DMS114 treated with DMSO at 0.1 percent for 48 hours (cell line): ENCODE measurements around the gene TRIM73.
"Not testable (repeated sequence)": the region's sequence is repeated elsewhere in the genome, so short reads cannot be mapped to it uniquely, and the experiment has no call there.

Source experiments
- DNase-seq: peaks from one replicate; lab custom pipeline; 2025; ENCODE audit not compliant: unreplicated experiment; lab: John Stamatoyannopoulos, UW

The TRIM73 gene

GRCh38 chr7:75395329-75395728, at the start of gene TRIM73:
Gene TRIM73, plus strand, starts transcription at chr7:75395629. Its CDS starts 3,305 bp downstream, at chr7:75398934.
- DNase-seq, result not testable (repeated sequence)

- not testable (repeated sequence) for DNase-seq
Measured at GRCh38 chr7:75358671-75359541, 36.5 kb upstream of the TRIM73 start.

DNA sequence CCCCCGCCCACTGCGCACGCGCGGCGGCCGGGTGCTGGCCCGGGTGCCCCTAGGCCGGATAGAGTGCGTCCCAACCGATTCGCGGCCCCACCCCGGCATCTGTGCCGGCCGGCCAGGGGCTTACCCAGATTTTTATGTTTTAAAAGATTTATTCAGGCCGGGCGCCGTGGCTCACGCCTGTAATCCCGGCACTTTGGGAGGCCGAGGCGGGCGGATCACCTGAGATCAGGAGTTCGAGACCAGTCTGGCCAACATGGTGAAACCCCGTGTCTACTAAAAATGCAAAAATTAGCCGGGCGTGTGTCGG, 35.9 kb upstream of the TRIM73 start:
- not testable (repeated sequence) for DNase-seq

- DNase-seq, result not testable (repeated sequence)
Measured at GRCh38 chr7:75364079-75364478, 31.4 kb upstream of the TRIM73 start.

- not testable (repeated sequence) for DNase-seq
Measured at GRCh38 chr7:75366643-75367042, 28.8 kb upstream of the TRIM73 start.

DNA sequence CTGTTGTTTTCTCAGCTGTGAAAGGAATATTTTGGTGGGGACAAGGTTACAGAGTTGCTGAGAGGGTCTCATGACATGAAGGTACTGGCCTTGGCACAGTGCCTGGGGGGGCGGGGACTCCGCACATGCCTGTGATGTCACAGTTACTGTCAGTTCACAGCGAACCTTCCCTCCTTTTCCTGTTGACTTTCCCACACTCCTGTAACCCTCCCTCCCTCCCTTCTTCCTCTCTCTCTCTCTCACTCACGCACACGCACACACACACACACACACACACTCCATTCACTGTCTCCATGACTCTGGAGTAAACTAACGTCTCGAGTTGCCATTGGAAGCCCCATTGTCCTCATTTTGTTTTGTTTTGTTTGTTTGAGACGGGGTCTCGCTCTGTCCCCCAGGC, 28.1 kb upstream of the TRIM73 start:
- DNase-seq, result not testable (repeated sequence)

DNA sequence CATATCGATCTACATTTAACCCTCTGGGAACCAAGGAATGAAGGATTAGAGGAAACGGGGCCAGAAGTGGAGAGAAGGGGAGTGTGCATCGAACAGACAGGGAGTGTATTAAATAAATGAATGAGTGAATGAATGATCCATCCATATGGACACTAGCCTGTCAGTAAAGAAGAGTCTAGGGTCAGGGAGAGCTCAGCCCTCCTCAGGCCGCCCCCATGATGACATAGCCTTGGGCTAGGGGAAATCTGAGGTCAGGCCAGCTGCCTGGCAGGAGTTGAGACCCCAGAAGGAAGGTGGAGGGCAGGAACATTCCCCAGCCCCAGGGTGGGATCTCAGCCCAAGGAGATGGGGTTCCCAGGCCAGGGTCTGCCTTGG, 21.3 kb upstream of the TRIM73 start:
- DNase-seq, result not testable (repeated sequence)

GRCh38 chr7:75374519-75375317, 20.7 kb upstream of the TRIM73 start:
- DNase-seq, result not testable (repeated sequence)

GRCh38 chr7:75393194-75393593, 2.2 kb upstream of the TRIM73 start:
- not testable (repeated sequence) for DNase-seq

- not testable (repeated sequence) for DNase-seq
Measured at GRCh38 chr7:75397865-75398264, 2.4 kb downstream of the TRIM73 start.

DNA sequence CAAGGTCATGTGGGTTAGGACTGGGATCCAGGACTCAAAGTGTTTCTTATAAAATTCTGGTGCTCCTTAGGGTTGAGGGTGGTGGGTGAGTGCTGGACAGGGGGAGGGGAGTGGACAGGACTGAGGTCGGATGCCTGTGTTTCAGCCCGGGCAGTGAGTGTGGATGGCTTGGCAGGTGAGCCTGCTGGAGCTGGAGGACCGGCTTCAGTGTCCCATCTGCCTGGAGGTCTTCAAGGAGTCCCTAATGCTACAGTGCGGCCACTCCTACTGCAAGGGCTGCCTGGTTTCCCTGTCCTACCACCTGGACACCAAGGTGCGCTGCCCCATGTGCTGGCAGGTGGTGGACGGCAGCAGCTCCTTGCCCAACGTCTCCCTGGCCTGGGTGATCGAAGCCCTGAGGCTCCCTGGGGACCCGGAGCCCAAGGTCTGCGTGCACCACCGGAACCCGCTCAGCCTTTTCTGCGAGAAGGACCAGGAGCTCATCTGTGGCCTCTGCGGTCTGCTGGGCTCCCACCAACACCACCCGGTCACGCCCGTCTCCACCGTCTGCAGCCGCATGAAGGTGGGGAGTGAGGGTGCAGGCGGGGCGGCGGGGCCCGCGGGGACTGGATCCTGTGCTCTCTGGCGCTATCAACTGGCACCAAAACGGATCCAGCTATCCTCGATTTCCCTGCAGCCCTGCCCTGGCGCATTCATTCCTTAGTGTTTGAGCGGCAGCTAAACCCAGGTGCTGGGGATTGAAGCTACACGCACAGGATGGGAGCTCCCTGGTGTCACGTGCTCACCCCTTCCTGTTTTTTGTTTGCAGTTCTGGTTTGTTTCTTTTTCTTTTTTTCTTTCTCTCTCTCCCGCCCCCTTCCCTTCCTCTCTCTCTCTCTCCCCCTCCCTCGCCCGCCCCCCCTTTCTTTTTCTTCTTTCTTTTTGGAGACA, 3.6 kb downstream of the TRIM73 start:
- DNase-seq, result not testable (repeated sequence)

DNA sequence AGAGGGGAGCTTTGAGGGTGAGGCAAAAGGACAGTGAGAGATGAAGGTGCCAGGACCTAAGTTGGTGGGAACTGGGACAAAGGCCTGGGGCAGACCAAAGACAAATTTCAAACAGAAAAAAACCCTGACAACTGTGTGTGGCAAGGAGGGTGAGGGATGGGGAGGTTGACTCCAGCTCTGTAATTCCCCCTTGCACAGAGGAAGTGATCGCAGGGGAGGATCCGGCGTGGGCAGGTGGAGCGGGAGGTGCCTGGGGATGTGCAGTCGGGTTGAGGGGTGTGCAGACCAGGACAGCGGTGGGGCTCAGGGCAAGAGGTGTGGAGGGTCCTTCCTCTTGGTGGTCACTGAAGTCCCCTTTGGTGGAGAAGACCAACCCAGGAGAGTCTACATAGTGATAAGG, 5.1 kb downstream of the TRIM73 start:
- DNase-seq, result not testable (repeated sequence)

DNA sequence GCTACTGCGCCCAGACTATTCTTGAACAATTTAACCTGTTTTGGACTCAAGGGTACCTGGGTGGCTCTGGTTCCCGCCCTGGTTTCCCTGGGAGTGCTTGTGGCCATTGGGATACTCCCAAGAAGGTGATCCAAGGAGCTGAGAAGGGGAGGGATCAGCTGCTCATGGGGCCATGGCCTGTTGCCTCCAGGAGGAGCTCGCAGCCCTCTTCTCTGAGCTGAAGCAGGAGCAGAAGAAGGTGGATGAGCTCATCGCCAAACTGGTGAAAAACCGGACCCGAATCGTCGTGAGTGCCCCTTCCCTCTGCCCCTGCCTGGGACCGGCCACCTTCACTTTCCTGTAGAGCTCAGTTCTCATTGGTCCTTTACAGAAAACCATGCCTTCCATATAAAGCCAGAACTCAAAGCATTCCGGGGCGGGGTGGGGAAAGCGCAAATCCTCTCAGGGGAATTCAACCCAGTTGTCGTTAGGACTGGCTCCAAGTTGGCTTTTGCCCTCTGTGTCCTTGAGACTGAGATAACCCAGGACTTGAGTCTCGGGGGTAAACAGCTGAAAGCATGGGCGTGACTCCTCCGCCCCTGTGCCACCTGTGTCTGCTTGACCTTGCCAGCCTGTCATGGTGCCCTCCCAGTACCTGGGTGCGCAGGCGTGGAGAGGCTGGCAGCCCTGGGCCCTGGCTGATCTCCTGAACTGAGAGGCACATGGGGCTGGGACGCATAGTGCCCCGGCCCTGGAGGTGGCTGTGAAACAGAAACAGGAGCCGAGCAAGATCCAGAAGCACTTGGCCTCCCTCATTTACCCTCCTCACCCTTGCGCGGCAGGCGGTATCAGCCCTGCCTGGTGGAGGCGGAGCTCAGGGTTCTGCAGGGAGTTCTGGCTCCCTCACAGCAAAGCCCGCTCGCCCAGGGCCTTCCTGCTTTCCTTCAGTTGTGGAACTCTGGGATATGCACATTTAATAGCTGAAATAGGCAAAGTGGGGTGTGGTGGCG, 8.3 kb downstream of the TRIM73 start:
- not testable (repeated sequence) for DNase-seq

- DNase-seq, result not testable (repeated sequence)
Measured at GRCh38 chr7:75404663-75405062, 9.2 kb downstream of the TRIM73 start.

DNA sequence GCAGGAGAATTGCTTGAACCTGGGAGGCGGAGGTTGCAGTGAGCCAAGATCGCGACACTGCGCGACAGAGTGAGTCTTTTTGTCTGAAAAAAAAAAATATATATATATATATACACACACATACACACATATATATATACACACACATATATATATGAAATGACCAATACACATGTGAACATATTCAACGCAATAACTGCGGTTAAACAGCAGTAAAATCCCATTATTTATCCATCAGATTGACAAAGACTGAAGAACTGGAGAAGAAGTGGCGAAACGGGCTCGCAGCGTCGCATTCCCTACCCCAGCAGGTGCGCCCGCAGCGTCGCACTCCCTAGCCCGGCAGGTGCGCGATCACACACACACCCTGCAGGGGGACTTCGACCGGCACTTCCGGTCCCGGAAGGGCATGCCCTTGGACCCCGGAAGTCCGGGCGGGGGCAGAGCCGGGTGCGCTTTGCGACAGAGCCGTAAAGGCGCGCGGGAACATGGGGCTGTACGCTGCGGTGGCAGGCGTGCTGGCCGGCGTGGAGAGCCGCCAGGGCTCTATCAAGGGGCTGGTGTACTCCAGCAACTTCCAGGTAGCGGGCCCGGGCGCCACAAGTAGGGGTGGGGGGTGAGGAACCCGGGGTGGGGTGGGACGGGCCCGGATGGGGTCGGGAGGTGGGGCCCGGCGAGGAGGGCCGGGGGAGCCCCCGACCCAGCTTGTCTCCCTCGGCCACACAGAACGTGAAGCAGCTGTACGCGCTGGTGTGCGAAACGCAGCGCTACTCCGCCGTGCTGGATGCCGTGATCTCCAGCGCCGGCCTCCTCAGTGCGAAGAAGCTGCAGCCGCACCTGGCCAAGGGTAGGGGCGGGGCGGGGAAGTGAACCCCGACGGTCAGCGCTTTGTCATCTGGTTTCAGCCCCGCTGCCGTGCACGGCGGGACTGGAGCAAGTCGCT, 14.7 kb downstream of the TRIM73 start:
- not testable (repeated sequence) for DNase-seq

GRCh38 chr7:75410823-75411173, 15.4 kb downstream of the TRIM73 start:
- not testable (repeated sequence) for DNase-seq

DNA sequence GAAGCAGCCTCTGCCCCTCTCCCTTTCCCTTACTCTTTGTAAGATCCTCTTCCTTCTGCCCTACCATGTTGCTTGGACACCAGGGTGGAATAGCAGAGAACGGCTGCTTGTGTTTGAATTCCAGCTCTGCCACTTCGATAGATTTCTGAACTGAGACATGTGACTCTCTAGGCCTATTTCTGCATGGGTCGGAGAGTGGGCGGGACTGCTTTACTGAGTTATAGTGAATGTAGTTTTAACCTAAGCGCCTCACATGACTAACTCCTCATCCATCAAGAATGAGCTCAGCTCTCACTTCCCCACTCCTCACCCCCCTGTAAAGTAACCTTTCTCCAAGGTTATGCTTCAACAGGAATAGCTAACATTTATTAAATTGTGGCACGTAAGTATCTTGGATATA, 18.8 kb downstream of the TRIM73 start:
- DNase-seq, result not testable (repeated sequence)

- DNase-seq, result not testable (repeated sequence)
Measured at GRCh38 chr7:75414708-75415427, 19.4 kb downstream of the TRIM73 start.
